GM18502 (cell line): ENCODE measurements around the gene RFC4.
"Not testable (repeated sequence)": the region's sequence is repeated elsewhere in the genome, so short reads cannot be mapped to it uniquely, and the experiment has no call there.

Experiments
- ATAC-seq: cut with Tn5 transposase; IDR thresholded peaks from one replicate; pipeline ENCODE4 v1.9.1; 2021; ENCODE audit warnings: mild to moderate bottlenecking; ENCODE audit not compliant: unreplicated experiment, poor library complexity

RFC4 gene, protein sequence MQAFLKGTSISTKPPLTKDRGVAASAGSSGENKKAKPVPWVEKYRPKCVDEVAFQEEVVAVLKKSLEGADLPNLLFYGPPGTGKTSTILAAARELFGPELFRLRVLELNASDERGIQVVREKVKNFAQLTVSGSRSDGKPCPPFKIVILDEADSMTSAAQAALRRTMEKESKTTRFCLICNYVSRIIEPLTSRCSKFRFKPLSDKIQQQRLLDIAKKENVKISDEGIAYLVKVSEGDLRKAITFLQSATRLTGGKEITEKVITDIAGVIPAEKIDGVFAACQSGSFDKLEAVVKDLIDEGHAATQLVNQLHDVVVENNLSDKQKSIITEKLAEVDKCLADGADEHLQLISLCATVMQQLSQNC

DNA sequence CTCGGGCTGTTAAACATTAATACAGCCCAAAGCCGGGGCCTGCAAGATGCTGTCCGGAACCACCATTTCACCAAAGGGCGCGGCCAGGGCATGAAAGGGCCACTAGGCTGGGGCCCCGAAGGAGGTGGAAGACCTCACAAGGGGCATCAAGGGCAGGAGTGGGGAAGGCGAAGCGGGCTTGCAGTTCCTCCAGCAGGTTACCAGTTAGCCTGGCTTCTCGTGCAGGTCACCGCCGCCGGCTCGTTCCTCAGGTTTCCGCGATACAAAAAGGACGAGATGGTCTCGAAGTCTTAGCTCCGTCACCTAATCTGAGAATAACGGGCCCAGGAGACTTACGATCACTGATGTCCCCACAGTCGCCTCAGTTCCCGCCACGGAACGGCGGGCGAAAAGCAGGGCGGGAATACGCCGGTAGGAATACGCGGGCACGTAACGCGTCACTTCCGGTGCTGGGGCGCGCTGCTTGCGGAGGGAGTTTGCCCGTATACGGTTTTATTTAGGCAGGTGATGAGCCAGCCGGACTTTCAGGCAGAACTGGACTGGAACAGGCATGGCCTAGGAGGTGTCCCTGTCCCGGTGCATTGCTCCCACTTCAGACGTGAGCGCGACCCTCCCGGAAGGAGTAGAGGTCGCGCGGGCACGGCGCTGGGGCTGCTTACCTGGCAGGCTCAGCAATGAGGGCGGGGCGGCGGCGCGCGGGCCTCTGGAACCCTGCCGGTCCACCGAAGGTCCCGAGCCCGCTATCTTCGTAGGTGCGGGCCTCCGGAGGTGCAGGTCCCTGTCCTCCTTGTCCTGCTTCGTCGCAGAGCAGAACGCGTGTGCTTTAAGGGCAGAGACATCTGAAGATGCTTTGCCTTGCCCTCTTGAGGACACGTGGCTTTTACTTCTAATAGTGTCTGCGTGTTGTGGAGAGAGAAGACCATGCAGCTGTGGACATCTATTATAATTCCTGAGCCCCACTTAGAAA lies at the start of gene RFC4:
TSS of gene RFC4 (minus strand) at position 394 of the 967 bp plus-strand sequence. CDS start 1,769 bp downstream, outside the sequence.
- ATAC-seq, result peak; percentile 92

DNA sequence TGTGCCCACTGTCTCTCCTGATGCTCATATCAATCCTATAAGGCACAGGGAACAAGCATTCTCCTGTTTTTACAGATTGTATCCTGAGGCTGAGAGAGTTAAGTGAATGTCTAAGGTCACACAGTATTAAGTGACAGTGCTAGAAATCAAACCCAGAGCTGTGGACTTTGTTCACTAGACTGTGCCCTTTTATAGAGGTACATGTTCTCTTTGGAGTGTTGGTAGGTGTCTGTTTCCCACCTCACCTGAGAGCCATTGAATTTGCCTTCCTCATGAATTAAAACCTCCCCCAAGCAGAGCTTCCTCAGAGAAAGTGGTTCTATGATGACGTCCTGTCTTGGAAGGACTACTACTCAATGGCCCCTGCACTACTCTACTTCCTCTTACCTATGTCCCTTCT lies 48.7 kb upstream of the RFC4 start:
- no peak for ATAC-seq

DNA sequence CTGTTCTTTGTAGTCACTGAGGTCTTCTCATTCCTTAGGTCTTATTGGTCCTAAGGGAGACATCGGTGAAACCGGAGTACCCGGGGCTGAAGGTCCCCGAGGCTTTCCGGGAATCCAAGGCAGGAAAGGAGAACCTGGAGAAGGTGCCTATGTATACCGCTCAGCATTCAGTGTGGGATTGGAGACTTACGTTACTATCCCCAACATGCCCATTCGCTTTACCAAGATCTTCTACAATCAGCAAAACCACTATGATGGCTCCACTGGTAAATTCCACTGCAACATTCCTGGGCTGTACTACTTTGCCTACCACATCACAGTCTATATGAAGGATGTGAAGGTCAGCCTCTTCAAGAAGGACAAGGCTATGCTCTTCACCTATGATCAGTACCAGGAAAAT lies 47.9 kb upstream of the RFC4 start:
- no peak for ATAC-seq

DNA sequence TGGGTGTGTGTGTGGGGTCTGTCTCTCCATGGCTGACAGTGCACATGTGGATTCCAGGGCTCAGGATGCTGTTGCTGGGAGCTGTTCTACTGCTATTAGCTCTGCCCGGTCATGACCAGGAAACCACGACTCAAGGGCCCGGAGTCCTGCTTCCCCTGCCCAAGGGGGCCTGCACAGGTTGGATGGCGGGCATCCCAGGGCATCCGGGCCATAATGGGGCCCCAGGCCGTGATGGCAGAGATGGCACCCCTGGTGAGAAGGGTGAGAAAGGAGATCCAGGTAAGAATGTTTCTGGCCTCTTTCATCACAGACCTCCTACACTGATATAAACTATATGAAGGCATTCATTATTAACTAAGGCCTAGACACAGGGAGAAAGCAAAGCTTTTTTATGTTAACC lies 46.7 kb upstream of the RFC4 start:
- no peak for ATAC-seq

DNA sequence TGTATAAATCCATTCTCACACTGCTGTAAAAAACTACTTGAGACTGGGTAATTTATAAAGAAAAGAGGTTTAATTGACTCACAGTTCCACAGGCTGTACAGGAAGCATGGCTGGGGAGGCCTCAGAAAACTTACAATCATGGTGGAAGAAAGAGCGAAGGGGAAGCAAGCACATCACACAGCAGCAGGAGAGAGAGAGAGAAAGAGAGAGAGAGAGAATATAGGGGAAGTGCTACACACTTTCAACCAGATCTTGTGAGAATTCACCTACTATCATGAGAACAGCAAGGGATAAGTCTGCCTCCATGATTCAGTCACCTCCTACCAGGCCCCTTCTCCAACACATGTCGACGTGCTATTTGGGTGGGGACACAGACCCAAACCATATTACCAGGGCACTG lies 45.6 kb upstream of the RFC4 start:
- not testable (repeated sequence) for ATAC-seq

DNA sequence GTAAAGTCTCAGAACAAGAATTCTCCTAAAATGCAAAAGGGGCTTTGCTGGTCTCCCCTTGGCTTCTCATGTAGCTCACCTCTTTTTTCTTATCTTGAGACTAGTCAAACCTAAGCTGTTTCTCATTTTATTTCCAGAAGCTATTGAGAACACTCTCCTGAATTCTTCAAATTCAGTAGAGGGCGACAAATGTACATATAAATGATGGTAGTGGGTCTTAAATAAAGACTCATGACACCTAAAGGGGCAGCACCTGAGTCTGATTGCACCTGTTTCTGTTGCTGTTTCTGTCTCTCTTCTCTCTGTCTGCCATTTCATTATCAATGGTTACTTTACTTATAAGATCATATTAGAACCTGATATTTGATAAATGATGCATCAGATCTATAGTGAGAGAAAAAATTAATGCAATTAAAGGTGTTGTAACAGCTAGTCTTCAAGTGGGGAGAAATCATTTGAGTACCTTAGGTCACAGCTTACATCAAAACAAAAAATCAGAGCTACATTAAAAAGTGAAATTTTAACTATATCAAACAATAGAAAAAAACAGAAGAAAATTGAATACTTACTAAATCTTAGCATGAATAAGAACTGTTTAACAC lies 43.2 kb upstream of the RFC4 start:
- peak; percentile 65 for ATAC-seq

DNA sequence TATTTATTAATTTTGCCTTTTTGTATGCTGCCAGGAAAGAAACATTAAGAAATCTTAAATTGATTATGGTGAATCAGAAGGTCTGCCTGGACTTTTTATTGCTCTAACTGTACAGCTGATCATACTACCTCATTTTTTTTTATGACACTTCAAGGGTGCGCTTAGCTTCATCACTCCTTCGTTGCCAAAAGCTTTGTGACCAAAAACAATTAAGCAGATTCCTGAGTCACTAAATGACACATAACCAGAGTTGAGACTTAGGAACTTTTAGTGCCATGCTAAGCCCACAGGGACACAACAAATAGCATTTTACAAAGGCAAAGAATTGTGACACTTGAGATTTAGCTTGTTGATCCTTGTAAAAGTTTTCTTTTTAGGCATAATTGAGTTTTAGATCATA lies 41.2 kb upstream of the RFC4 start:
- ATAC-seq, result no peak

DNA sequence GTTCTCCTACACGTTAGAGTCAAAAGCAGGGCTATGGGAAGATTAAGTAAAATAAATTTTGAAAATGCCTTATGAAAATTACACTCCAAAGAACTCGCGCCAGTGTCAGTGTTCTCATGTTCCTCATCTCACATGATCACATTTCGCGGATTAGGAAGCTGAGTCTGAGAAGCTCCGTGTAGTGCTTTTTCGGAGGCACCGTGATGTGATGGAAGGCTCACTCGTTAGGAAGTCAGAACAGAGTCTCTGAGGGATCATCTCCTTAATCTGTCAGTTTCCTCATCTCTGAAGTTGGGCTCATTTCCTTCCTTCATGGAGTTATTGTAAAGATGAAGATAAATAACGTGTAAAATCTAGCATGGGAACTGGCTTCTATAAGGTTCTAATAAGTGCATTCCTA lies 39.5 kb upstream of the RFC4 start:
- ATAC-seq, result no peak

DNA sequence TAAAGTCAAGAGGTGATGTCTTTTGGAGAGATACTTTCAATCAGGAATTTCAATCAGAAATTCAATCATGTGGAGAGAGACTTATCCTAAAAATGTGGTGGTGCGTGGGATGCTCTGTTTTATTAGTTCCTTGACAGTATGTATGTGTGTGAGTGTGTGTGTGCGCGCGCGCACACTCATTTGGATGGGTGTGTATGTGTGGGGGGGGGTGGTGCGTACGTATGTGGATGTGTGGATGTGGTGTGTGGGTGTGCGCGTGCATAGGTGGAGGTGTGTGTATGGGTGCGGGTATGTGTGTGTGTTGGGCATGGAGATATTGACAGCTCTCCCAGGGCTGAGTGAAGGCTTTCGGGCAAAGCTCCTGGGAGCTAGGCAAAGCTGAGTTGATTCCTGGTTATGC lies 38.6 kb upstream of the RFC4 start:
- ATAC-seq, result no peak

DNA sequence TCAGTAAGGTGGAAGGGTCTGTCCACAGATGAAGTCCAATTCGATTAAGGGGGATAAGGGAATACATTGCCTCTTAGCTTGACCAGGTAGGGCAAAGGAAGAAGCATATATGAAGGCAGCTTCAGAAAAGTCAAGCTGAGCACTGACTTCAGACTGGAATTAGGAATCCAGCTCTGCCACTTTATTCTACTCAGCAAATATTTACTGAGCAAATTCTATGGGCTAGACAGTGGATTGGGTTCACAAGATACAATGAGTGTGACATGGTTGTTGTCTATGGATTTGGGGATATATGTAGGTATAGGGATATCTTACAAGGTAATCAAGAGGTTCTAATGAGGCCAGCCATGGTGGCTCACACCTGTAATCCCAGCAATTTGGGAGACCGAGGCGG lies 36.8 kb upstream of the RFC4 start:
- no peak for ATAC-seq

DNA sequence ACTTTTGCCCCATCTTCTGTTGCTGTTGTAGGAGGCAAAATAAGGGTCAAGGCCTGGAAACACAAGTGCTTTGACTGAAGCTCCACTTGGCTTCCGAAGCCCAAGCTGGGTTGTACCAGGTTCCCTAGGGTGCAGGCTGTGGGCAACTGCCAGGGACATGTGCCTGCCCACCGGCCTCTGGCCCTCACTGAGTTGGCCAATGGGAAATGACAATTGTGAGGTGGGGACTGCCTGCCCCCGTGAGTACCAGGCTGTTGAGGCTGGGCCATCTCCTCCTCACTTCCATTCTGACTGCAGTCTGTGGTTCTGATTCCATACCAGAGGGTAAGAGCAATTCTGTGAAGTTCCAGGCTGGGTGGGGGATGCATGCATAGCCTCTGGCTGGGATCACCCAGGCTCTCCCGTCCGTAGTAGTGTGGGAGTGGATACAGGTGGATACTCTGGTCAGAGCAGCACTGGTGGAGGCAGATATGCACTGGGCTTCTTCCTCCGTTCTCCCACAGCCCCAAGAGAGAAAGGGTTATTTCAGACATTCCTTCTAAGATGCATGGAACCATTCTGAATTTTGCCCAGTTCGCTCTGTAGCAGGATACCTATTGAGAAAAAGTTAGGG lies 36.2 kb upstream of the RFC4 start, which contains the start of gene ADIPOQ:
TSS of gene ADIPOQ (plus strand) at position 285 of the 613 bp plus-strand sequence. CDS start 10,349 bp downstream, outside the sequence.
- no peak for ATAC-seq

DNA sequence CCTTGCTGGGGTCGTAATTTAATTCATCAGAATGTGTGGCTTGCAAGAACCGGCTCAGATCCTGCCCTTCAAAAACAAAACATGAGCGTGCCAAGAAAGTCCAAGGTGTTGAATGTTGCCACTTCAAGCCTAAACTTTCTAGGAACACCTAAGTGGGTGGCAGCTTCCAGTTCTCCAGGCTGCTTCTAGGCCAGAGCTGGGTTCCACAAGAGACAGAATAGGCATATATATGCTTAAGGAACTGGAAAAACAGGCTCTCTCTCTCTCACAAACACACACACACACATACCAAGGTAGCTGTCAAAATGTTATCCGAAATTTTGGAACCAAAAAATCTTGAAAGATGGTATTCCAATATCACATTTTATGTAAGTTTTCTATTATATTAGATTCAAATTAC lies 35.3 kb upstream of the RFC4 start:
- no peak for ATAC-seq

DNA sequence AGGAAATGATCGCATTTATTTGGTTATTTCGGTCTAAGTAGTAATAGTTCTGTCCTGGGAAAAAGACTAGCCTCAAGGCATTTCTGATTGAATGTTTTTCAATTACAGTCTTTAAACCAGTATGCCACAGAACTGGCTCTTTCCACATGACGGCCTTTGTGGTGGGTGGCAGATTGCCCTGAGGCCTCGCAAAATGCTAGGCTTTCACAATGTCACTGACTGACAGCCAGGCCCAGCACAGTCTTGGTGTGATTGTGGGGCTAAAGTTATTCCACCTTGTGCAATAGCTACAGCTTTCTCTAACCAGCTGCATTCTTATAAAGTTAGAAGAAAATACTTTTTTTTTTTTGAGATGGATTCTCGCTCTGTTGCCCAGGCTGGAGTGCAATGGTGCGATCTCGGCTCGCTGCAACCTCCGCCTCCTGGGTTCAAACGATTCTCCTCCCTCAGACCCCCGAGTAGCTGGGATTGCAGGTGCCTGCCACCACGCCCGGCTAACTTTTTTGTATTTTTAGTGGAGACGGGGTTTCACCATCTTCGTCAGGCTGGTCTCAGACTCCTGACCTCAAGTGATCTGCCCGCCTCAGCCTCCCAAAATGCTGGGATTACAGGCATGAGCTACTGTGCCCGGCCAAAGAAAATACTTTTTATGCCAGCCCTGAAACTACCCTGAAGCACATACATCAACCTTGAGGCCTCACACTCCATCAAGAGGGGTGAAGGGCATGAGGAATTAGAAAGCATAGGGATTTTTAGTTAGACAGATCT lies 33.8 kb upstream of the RFC4 start:
- no peak for ATAC-seq

DNA sequence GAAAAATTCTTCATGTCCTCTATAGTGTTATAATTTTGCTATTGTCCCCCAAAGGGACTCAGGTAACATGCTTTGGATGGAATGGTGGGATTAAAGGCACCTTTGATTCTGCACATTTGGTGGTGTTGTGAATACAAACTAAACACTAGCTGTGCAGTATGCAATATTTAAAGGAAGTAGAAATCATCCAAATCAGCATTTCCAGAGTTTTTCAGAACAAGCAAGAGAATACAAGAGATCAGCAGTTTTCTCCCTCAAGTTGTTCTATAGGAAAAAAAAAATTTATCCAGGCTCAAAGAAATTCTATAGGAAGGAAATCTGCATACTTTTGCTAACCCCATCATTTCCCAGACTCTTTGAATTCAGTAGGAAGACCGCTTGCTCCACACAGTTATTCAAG lies 26.0 kb upstream of the RFC4 start:
- no peak for ATAC-seq

DNA sequence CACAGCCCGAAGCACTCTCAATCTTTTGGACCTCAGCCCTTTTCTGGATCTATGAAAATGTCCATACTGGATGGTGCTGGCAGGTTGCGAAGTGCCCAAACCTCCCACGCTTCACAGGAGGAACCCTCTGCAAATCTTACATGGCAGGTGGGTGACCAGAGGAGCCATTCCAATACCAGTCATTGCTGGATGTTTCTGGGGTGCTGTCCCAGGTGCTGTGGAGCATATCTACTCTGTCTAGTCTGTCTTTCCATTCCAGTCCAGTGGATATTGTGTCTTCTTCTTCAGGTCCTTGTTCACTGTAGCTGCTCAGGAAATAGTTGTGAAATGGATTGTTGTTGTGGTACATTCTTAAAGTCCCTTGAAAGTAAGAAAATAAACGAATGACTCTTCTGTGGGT lies 25.5 kb upstream of the RFC4 start:
- ATAC-seq, result no peak

DNA sequence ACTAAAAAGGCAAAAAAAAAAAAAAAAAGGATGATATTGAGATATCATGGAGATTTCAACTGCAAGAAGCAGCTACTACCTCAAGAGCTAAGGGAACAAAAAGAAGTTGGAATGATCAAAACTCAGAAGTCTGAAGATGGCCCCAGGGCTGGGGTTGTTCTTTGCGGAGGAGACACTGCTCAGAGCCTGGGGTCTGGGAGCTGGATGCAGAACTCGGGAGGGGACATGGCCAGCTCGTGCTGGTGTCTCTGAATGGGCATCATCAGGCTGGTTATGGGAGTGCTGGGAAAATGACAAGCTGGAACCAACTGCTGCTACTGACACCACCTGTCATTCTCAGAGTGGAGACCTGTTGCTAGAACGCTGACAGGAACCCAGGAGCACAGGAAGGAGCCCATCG lies 22.1 kb upstream of the RFC4 start:
- ATAC-seq, result no peak

DNA sequence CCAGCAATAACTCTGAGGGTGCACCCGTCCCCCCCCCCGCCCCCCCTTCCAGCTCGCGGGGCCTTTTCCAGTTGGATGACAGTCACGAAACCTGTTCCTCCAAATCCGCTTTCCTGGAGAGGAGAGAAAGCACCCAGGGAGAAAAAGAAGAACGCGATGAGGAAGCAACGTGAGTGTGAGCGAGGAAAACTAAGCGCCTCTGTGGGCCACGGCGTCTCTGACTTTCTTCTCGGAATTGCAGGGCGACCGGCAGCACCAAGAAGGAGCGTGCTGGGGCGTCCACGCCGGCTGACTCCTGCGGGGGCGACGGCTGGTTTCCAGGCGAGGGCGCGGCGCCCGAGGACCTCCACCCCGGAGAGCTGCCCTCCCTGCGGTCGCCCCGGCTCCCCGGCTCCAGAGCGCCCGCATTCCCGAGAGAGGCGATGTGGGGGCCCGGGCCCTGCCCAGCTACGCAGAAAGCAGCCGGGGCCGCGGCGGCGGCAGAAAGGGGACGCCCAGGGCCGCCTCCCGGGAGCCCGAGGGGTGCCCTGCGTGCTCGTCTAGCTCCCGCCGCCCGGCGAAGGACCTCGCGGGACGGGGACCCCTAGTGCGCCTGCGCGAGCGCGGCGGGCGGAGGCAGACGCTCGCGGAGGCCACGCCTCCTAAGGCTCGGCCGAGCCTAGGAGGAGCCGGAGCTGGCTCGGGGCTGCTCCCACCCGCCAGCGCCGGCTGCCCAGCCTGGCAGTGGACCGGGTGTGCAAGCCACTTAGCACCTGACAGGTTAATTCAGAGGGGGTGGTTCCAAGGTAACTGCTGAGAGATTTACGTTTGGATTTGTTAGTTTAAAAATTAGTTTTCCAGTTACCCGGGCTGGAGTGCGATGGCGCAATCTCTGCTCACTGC lies 20.9 kb upstream of the RFC4 start:
- ATAC-seq, result peak; percentile 92

DNA sequence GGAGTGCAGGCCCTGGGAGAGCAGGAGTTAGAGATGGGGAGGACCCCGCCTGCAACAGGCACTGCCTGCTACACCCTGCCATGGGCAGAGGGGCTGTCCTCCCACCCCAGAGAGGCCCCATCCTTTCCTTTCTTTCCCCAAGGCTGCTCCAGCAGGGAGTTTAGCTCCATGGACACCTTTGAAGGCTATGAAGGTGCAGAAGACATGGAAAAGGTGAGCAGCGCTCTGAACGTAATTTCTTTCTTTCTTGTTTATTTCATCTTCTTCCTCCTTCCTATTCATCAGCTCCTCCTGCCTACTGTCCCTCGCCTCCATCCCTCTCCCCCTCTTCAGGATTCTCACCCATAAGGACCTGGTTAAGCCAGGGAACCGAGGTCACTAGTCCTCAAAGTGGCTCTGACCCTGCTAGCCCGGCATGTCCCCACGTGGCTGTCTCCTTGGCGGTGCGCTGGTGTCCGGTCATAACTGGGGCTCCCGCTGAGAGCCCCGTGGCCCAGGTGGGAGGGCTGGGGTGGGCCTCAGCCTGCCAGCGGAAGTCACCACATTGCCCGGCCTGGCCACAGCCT lies 20.2 kb upstream of the RFC4 start:
- no peak for ATAC-seq
